Brain microvascular endothelial cell (primary cell): ENCODE measurements around the gene PUS10.

Source experiments
- DNase-seq: peaks from one replicate; pipeline ENCODE4 v3.0.0-alpha.2; 2020
- H3K27ac ChIP-seq: fragments of 250-450 bp; sonication (Bioruptor Pico); 2 replicates; pipeline ENCODE4 v1.5.1; 2020; ENCODE audit warnings: mild to moderate bottlenecking, moderate library complexity
- H3K27me3 ChIP-seq: fragments of 250-450 bp; sonication (Bioruptor Pico); replicated peaks from 2 replicates; pipeline ENCODE4 v1.5.1; 2020; ENCODE audit warnings: mild to moderate bottlenecking
- H3K36me3 ChIP-seq: fragments of 250-450 bp; sonication (Bioruptor Pico); replicated peaks from 2 replicates; pipeline ENCODE4 v1.5.1; 2020; ENCODE audit warnings: mild to moderate bottlenecking
- H3K4me3 ChIP-seq: 2 replicates; pipeline ENCODE4 v1.5.1; 2011; ENCODE audit warnings: low read depth, mild to moderate bottlenecking, control low read depth, low read length, moderate library complexity
- CTCF ChIP-seq: IDR thresholded peaks from 2 replicates; pipeline ENCODE4 v1.5.1; 2011; ENCODE audit warnings: low read depth, mild to moderate bottlenecking, moderate library complexity, low read length, control low read depth, inconsistent platforms; ENCODE audit errors: missing control alignments
- in situ Hi-C: cut with HindIII; loops from 2 replicates; pipeline ENCODE4 v1.10.0; 2017; ENCODE audit warnings: low sequenced_read_pairs, low pct_ligation_motif_present

The PUS10 gene

GRCh38 chr2:60962528-60962927 is 55.5 kb downstream of the PUS10 start:
- no peak for DNase-seq
- Histone ChIP-seq H3K27me3 (no peaks in the 10 kb centered on the region), H3K36me3 (no peaks in the 10 kb centered on the region), H3K27ac (no peak overlapping the region), H3K4me3 (no peak overlapping the region)
- in situ Hi-C loops: no loop called here
- TF ChIP-seq CTCF: no peak

GRCh38 chr2:60961457-60961856 is 56.6 kb downstream of the PUS10 start:
- DNase-seq: peak; percentile 17
- no peaks in the 10 kb centered on the region for H3K36me3 ChIP-seq
- no peaks in the 10 kb centered on the region for H3K27me3 ChIP-seq
- TF ChIP-seq CTCF: no peak
- no peak overlapping the region for H3K27ac ChIP-seq
- H3K4me3 ChIP-seq: no peak overlapping the region
- in situ Hi-C loops: no loop called here

GRCh38 chr2:60960706-60961105 is 57.3 kb downstream of the PUS10 start:
- no peak for DNase-seq
- in situ Hi-C loops: no loop called here
- Histone ChIP-seq H3K27ac (no peak overlapping the region), H3K27me3 (no peaks in the 10 kb centered on the region), H3K36me3 (no peaks in the 10 kb centered on the region), H3K4me3 (no peak overlapping the region)
- TF ChIP-seq CTCF: no peak

- no peaks in the 10 kb centered on the region for H3K27me3 ChIP-seq
- H3K36me3 ChIP-seq: no peaks in the 10 kb centered on the region
- DNase-seq: no peak
- in situ Hi-C loops: no loop called here
- TF ChIP-seq CTCF: no peak
- H3K27ac ChIP-seq: no peak overlapping the region
- no peak overlapping the region for H3K4me3 ChIP-seq
These were observed 58.6 kb downstream of the PUS10 start for GRCh38 chr2:60959501-60959900.

- Histone ChIP-seq H3K27me3 (no peaks in the 10 kb centered on the region), H3K4me3 (no peak overlapping the region), H3K36me3 (no peaks in the 10 kb centered on the region), H3K27ac (peak overlapping the region; percentile 50)
- DNase-seq: peak; percentile 43
- TF ChIP-seq CTCF: no peak
- in situ Hi-C loops: no loop called here
These were observed 59.3 kb downstream of the PUS10 start for GRCh38 chr2:60958800-60959199.

GRCh38 chr2:60958361-60958760 is 59.7 kb downstream of the PUS10 start:
- in situ Hi-C loops: no loop called here
- no peak overlapping the region for H3K4me3 ChIP-seq
- H3K27me3 ChIP-seq: no peaks in the 10 kb centered on the region
- no peak for TF ChIP-seq CTCF
- H3K36me3 ChIP-seq: no peaks in the 10 kb centered on the region
- peak overlapping the region; percentile 28 for H3K27ac ChIP-seq
- peak; percentile 33 for DNase-seq
